IPS DF 4.7 (cell line): ENCODE measurements around the gene FRYL.

Experiments
- DNase-seq: peaks from one replicate; pipeline ENCODE4 v3.0.0-alpha.2; 2013; ENCODE audit warnings: low spot score; ENCODE audit errors: extremely low read depth

FRYL gene

DNA sequence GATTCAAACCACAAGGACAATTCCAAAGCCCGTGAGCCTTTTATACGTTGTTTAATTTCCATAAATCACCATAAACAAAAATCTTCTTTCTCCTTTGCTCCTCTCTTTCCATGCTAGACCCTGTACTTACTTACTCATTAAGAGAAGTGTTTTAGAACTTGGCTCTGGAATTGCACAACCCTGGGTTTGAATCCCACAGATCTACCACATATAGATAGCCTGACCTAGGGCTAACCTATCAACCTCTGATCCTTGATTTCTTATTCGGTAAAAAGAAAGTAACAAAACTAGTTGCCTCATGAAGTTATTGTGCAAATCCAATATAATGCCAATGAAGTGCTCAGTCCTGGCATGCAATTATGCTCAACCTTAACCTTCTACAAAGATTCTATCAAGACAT is 221.3 kb downstream of the FRYL start:
- no peak for DNase-seq

DNA sequence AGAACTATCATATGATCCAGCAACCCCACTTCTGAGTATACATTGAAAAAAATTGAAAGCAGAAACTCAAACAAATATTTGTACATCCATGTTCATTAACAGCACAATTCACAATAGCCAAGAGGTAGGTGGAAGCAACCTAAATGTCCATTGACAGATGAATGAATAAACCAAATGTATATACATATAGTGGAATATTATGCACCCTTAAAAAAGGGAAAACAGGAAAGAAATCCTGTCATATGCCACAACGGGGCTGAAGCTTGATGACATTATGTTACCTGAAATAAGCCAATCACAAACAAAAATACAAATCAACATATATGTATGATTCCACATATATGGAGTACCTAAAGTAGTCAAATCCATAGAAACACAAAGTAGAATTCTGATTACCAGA is 222.1 kb downstream of the FRYL start:
- no peak for DNase-seq

DNA sequence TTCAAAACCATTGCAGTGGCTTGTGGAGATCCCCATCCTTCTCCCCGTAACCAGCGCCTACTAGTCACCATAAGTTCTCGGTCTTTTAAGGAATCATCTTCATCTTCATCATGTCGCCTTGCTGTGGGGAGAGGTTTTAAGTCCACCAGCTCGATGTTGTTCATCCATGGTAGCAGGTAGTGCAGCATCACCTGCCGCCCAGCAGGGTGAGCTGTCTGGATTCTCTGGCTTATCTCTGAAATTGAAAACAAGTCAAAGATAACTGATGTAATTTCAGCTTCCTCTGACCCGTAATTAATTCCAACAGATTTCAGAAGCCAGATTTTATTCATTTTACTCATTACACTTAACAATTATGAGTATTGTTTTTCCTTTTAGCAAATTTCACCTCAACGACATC is 222.6 kb downstream of the FRYL start:
- no peak for DNase-seq

DNA sequence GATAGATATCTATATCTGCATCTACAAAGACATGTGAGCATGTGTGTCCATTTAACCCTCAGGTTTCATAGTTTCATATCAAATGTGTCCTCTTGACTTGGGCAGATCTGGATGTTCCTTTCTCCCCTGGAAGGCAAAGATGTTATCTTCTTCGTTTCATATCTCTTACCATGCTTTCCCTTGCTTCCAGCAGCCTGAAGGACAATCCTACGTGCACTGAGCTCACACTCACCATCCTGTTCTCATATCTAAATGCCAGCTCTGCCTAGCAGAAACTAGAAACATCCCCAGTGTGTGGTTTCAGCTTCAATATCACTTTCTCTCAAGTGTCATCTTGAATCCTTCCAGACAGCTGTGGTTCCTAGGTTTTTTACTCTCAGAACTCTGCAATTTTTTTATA is 223.8 kb downstream of the FRYL start:
- DNase-seq, result no peak

DNA sequence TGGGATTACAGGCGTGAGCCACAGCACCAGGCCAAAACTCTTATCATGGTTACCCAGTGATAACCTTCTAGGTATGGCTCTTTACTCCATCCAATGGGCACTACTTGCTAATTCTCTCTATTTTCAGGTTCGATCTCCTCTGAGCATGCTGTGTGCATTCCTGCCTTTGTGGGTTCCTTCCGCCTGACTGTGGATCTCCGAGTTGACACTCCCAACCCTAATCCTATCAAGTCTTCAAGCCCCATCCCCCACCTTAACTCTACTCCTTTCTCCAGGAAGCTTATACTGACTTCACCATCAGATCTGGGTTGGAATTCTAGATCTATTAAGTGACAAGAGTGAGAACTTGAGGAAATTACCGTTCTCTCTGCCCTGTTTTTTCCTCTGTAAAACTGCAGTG is 225.5 kb downstream of the FRYL start:
- no peak for DNase-seq

DNA sequence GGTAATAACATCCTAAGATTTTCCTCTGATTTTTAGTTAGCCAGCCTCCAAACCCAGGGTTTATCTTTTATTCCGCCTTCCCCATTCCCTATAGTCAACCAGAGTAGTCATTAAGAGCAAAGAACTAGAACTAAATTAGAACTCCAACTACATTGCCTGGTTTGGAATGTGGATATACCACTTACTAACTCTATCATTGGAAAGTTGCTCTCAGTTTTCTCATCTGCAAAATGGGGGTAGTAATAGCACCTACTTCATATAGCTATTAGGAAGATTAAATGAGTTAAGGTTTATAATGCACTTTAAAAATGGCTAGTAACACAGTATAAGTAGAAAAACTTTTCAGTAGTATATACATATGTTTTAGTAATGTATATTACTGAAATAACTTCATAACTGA is 226.4 kb downstream of the FRYL start:
- no peak for DNase-seq

DNA sequence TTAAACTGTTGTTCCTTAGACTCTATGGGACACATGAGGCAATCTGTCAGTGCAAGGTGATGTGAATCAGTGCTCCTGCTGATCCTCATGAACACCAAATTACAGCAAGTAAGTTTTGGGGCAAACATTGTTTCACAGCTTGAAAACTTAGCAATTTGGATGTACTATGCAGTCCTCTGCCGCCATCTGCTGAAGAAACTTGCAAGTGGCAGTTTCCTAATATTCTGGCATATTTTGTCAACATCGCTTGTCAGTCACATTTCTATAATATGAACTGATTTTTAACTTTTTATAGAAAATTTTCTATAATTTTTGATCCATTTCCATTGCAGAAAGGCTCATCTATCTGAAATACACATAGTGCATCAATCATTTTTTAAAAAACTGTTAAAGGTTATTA is 233.7 kb downstream of the FRYL start:
- DNase-seq, result no peak

DNA sequence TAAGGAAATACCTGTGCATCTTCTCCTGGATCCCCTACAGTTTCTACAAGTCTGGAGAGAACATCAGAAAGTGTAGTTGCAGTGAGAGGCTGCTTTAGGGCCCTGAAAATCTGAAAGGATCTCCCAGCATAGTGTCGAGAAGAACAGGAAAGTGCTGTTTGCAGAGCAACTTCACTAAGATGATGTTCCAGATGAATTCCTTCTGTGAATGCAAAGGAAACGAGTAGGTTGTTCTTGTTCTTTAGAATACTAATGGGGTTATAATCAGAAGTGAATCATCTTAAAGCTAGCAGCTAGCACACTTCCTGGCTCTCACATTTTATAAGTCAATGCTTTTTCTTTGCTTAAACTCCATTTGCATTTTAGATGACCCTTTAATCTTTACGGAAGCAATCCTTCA is 236.3 kb downstream of the FRYL start:
- DNase-seq, result no peak

DNA sequence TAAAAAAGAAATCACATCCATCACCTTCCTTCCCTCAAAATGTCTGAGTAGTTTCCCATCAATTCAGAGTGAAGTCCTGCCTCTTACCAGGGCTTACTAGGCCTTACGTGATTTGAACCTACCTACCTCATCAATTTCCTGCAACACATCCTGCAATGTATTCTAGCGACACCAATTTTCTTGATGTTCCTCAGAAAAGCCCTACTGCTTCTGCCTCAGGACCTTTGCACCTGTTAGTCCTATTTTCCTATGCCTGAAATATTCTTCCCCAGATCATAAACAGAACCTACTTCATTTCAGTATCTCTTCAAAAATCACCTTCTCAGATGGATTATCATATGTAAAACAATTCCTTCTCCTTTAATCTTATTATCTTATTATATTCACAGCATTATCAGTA is 237.2 kb downstream of the FRYL start:
- no peak for DNase-seq

DNA sequence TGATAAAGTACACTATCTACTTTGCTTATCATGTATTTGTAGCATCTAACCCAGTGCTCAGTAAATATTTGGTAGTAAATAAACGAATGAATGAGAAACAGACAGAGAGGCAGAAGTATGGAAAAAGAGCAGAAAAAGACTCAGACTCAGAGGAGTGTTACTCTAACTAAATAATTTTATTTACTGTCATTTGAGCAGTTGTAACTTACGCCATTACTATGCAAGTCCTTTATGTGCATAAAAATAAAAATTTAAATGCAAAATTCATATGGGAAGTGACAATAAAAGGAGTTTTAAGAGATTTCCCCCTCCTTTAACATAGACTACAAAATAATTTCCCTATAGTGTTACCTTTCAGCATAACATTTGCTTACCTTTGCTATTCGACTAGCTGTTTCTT is 240.5 kb downstream of the FRYL start:
- DNase-seq, result no peak

DNA sequence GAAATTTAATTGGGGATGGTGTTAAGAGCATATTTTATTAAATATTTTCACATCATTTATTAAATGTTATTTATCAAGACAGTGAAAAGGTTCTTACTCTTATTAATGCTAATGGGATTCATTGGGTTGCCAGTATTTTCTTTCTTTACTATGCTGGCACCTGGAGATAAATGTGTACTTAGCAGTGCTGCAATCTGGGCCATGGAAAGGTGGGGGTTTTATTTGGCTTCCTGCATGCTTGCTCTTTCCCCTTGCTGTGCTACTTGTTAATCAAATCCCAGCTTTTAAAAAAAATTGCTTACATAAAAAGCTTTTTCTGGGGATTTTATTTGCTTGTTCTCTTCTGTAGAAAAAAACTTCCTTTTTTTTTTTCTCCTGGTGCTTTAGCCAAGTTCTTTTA is 241.7 kb downstream of the FRYL start:
- DNase-seq, result no peak

DNA sequence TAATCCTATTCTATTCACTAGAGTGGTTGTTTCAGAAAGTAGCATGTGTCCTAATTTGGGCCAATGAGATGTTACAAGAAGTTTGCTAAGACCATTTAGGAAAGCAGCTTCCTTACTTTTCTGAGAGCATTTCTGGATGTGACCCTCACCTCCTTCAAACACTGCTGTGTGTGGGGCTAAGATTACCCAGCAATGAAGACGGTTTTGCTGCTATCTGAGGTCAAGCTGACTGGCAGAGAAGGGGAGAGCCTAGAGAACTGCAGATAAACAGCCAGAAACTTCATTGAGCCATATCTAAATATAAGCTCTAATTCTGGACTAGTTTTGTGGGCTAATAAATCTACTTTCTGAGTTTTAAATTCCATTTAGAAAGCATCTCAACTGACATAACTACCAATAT is 253.7 kb downstream of the FRYL start:
- DNase-seq, result no peak

DNA sequence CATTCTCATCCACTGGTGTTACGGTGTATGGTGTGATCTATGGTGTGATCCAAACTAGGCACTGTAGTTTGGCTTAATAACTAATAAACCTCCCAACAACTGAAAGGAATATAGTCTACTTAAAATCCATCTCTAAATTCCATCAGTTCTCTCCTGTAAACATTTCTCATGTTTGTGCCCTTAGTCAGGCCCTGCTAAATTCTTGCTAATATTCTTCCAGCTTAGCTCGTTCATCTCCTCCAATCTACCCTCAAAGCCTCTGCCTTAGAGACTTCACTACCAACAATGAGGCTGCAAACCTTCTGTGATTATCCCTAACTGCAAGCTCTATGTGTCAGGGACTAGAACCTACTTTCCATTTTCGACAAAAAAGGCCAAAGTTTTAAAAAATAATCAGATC is 261.9 kb downstream of the FRYL start:
- DNase-seq, result no peak

DNA sequence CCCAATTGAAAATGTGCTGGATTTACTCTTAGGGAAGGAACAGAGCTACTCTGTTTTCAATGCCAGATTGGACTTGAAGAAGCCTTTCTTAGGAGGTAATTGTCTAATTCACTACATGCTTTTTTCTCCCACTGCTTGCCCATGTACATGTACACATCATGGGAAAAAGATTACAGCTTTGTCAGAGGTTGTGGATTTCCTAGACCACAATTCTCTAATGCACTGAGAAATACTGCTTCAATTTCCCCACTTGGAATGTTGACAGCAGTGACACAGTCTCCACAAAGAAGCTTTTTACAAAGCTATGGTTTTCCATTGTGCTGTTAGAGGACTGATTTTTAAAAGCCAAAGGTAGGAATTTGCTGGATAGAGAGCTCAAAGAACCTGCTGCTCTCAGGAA is 270.5 kb downstream of the FRYL start:
- no peak for DNase-seq

DNA sequence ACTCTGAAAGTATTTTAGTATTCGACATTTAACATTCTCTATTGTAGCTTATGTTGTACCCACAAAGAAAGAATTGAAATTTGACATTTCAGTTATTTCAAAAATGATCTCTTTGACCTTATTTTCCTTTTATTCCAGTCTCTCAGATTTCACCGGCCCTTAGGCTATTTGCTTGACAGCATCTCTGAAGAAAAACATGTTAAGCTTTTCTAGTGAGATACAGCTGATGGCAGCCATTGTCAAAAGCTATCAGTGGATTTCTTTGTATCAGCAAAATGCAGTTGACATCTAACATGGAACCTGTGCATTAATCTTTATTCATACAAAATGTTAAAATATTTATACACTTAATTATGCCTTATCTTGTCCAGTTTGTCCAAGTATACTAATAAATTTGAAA is 273.4 kb downstream of the FRYL start:
- DNase-seq, result no peak

DNA sequence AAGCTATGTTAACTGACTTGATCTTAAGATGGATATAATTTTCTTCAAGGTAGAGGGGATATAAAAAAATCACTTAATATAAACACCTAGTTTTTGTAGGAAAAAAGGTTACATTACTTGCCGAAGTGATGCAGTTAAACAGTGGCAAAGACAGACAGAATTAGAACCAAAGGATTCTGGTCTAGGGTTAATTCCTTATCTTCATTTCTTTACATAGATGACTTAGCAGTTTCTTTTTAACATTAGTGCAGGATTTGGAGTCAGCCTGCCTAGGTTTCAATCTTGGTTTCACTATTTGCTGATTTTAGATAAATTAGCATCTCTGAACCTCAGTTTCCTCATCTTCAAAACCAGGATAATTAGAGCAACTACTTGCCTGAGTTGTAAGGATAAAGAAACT is 275.7 kb downstream of the FRYL start:
- DNase-seq, result no peak

DNA sequence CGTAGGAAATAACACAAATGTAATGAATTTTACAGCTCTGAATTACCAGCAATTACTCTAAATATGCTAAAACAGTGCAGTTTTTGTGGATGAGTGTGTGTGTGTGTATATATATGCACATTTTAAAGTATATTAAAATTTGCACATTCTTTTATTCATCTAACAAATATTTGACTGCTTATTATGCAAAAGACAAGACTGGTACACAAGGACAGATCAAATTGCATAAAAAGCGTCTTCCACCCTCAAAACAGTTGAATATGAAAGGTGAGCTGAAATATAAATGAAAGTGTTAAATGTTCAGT is 276.1 kb downstream of the FRYL start:
- no peak for DNase-seq

DNA sequence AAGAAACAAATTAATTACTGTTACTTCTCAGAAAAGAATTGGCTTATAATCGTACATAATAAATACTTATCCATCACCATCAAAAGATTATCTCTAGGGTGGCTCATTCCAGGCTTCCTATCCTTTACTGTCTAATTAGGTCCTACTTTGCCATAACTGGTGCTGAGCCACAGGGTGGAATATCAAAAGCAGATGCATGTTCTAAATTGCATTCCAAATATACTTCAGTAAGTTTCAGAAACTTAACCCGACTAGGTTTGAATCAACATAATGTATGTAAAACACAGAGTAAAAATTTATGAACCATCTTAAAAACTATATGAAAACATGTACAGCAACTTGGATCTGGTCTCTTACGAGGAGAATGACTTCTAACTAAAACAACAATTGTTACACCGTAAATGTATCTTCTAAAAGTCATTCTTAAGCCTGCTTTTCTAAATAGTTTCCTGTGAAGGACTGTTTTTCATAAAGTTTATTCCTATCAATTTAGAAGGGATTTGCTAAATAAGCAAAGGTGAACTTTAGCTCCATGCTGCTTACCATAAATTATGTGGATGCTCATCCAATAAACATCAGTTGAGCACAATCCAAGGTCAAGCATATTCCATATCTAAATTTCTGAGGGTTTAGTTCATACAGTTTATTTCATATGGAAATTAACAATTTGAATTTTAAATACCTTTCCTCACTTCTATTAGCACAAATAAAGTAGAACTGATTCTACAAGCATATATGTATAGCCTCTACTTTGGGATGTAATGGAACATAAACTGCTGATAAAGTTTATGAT is 276.6 kb downstream of the FRYL start:
- no peak for DNase-seq

DNA sequence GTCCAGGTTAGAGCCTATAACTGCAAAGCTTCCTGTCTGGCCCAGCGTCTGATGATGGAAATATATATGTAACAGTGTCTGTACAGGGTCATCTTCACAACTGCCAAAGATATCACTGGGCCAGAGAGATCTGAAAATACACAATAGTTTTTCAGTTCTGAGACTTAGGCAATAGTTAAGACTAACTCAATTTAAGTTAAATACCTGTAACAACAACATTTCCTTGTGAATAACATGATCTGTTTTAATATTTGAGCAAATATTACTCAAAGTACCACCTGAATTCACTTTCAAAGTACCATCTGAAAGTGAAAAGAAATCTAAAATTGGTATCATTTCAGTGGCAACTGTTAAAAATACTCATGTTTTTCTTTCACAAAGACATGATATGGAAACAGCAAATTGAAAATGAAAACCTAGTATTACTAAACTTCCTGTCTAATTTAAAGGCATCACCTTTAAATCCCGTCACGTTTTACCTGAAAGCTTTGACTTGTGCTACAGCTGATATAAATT is 280.5 kb downstream of the FRYL start:
- DNase-seq, result no peak

DNA sequence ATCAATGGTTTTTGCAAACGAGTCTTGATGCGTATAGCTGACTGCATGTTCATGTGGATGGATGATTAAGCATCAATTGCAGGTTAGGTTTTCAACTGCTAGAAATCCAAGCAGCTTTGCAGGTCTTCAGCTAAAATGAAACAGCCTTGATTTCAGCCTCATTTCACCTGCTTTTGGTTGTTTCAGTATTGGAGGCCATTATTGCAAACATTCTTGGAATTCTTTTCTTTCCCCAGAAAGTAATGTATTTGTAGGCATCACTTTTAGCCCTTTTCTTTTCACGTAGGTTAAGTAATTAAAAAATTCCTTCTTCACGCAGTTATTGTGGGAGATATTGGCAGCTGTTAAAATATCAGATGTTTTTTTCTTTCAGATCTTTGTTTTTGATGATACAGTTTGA is 281.2 kb downstream of the FRYL start:
- no peak for DNase-seq

DNA sequence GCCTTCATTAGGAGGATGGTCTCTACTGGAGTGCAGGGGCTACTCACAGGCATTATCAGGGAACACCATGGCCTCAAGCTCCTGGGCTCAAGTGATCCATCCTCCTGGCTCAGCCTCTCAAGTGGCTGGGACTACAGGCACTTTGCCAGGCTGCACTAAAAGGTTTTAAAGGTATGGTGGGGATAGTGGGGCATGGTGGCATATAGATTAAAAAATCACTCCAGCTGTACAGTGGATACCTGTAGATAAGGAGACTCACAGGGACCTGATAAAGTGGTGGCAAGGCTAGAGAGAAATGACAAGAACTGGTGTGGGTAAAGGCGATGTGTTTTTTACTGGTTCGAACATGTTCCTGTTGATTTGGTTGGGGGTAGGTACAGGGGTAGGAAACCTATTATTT is 284.1 kb downstream of the FRYL start:
- DNase-seq, result no peak

DNA sequence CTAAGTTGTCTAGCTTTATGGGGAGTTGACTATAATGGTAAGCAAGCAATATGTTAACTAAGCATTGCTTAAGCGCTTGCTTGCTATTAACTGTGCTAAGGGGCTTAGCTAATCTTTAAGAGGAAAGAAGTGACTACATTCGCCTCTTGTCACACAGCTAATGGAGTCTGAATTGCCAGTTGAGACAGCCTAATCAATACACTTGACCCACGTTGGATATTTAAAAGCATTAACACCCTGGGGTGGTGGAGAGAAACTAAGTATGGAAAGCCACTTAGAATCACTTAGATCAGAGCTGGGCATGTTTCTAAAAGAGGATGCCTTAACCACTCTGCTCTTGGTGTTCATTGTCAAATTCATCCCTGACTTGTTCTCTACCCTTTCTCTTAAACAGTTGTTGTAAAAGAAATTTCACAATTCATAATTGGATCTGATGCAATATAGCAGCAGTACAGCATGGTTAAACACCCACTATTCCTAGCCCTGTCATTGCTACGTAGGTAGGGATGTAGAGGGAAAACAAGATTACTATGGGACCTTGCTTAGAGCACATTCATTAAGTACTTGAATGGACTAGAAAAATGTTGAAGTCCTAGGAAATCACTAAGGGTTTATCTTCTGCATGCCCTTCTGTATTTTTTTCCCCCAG is 286.5 kb downstream of the FRYL start:
- no peak for DNase-seq

DNA sequence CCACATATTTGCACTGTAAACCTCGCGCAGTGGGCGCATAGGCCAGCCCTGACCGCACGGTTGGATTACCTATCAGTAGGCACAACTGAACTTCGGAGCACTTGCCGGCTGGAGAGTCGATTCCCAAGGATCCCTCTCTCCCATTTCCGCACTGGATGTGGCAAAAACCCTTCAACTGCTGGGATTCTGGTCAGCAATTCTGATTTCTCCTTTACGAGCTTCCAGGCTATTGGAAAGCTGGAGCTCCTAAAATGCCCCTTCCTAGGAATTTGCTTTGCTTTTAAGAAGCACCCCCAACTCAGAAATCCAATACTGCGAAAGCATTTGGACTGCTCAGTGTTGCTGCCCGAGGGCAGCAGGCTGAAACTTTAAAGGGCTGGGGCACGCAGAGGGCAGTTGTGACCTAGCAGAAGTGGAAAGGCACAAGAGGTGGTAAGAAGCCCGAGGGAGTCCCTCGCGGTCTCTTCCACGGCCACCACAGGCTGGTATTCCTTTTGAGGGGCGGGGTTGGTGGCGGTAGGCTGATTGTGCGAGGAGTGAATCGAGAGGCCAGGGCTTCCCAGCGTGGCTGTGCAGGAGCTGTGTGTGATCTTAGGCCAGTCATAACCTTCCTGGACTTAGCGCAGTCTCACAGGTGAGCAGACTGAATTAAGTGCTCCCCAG is 288.4 kb downstream of the FRYL start:
- no peak for DNase-seq
